GM12873 (cell line): Measurements from ENCODE around the gene GRM8.
A peak's percentile ranks its signal among the peaks of the same experiment; 100 is the strongest.

Experiments
- CTCF ChIP-seq: IDR thresholded peaks from 2 replicates; pipeline ENCODE4 v1.5.1; 2012; ENCODE audit warnings: low read depth, mild to moderate bottlenecking, moderate library complexity, low read length, control low read depth; ENCODE audit not compliant: insufficient read depth; ENCODE audit errors: missing control alignments

The GRM8 gene

GRCh38 chr7:126608339-126608776 is 644.4 kb downstream of the GRM8 start:
- peak; percentile 52 for TF ChIP-seq CTCF

DNA sequence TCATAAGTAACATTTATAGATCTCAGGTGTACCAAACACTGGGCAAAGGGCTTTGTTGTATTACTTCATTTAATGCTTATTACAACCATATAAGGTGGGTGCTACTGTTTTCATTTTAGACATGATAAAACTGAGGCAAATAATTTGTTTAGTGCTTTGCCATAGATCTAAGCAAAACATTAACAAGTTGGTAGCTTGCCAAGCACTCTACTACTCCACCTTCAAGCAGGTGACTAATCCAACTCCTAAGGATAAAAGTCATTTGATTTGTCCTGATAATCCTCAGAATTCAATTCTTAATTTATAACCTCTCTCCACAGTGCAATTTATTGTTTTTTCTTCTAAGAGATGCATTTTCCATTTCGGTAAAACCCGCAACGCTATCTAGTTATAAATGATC is 646.4 kb downstream of the GRM8 start:
- TF ChIP-seq CTCF: no peak

- TF ChIP-seq CTCF: no peak
Observed at GRCh38 chr7:126605553-126605952, 647.2 kb downstream of the GRM8 start.

DNA sequence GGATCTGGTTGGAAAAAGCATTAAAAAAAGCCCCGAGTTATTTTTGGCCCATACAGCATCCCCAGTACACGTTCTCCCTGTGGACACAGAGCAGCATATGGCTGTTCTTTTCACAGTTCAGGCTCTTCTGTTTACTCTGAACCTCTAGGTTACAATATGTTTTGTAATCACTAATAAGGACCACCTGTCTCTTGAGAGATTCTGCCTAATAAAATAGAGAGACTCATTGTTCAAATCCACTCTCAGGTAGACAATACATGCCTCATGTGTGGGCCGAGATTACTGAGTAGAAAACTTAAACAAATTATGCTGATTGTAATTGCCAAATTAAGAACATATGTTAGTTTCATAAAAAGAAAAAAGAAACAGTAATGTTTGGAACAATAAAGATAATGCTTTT is 647.7 kb downstream of the GRM8 start:
- no peak for TF ChIP-seq CTCF

DNA sequence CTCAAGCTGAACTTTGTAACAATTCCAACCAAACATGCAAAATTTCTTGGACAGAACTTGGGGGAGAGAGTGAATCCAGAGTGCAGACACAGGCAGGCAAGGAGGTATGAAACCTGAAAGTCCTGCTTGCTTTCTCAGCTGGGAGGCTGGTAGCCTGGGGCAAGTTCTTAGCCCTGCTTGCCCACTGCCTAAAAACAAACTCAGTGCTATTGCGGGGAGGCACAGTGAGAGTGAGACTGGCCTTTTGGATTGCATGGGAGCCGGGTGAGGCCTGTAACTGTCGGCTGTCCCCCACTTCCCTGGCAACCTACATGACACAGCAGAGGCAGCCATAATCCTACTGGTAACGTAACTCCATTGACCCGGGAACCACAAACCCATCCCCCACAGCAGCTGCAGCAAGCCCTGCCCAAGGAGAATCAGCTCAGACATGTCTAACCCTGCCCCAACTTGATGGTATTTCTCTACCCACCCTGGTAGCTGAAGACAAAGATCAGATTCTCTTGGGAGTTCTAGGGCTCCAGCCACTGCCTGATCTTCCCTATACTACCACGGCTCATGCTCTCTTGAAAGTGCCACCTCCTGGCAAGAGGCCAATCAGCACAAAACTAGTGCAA is 663.6 kb downstream of the GRM8 start:
- no peak for TF ChIP-seq CTCF

- no peak for TF ChIP-seq CTCF
Observed at GRCh38 chr7:126578338-126578737, 674.4 kb downstream of the GRM8 start.

- TF ChIP-seq CTCF: no peak
Observed at GRCh38 chr7:126574276-126575250, 678.2 kb downstream of the GRM8 start.
